HCT116 (cell line): ENCODE measurements around the gene WDR5.

Experiments
- CTCF ChIP-seq, 3 experiments: fragments of 200-600 bp in 1 of 3; sonication (generic) in 1 of 3; IDR thresholded peaks in 2 of 3; conservative IDR thresholded peaks in 1 of 3; 2 replicates each; pipeline ENCODE4 v1.5.1; 2012 to 2017; ENCODE audit warnings: low read depth in 2 of 3, low read length in 2 of 3, antibody characterized with exemption in 1 of 3, borderline replicate concordance in 1 of 3, control low read depth in 1 of 3, mild to moderate bottlenecking in 1 of 3, mixed read lengths in 1 of 3, mixed run types in 1 of 3, moderate library complexity in 1 of 3; ENCODE audit not compliant: insufficient read depth in 1 of 3
- EGR1 ChIP-seq: IDR thresholded peaks from 2 replicates; pipeline ENCODE4 v1.6.1; 2012; ENCODE audit warnings: low read depth
- POLR2A ChIP-seq: IDR thresholded peaks from 2 replicates; pipeline ENCODE4 v1.7.0; 2011; ENCODE audit warnings: borderline replicate concordance; ENCODE audit not compliant: insufficient read depth, insufficient read length; ENCODE audit errors: extremely low read depth
- POLR2AphosphoS5 ChIP-seq: IDR thresholded peaks from 2 replicates; pipeline ENCODE4 v1.6.1; 2011; ENCODE audit warnings: mild to moderate bottlenecking, low read depth, low read length, moderate library complexity
- TCF7L2 ChIP-seq: IDR thresholded peaks from 2 replicates; pipeline ENCODE4 v1.7.0; 2011; ENCODE audit warnings: borderline replicate concordance, inconsistent platforms; ENCODE audit not compliant: insufficient read depth, insufficient read length; ENCODE audit errors: extremely low read depth
- ZFX ChIP-seq: fragments of 450-650 bp; IDR thresholded peaks from 2 replicates; pipeline ENCODE4 v1.6.1; 2017

- TF ChIP-seq POLR2AphosphoS5 (no peak), ZFX (no peak), CTCF (IDR thresholded peaks at IDR 0.05 in 2 of 3, conservative IDR thresholded peaks at IDR 0.05 in 1 of 3; ENCODE audit: borderline replicate concordance in 1 of 3, insufficient read depth in 1 of 3, low read depth in 2 of 3, low read length in 2 of 3) (no peak), EGR1 (no peak), POLR2A (no peak), TCF7L2 (no peak)
Measured at GRCh38 chr9:134193912-134194535, 58.1 kb downstream of the WDR5 start.
